Uterus (tissue), 2 donors: Measurements from ENCODE around the gene HOXD1.

ENCODE experiments used
- CTCF ChIP-seq, 4 experiments: fragments of 200-600 bp in 2 of 4; fragments of 450-650 bp in 2 of 4; sonication (generic) in 2 of 4; IDR thresholded peaks; one replicate each; pipeline ENCODE4 v1.5.1; 2016 to 2019; ENCODE audit warnings: antibody characterized with exemption in 4 of 4, mild to moderate bottlenecking in 2 of 4, moderate library complexity in 1 of 4
- POLR2A ChIP-seq, 2 donors: fragments of 450-650 bp; IDR thresholded peaks; one replicate each; pipeline ENCODE4 v1.6.1; 2016; ENCODE audit warnings: antibody characterized with exemption in 2 of 2, mild to moderate bottlenecking in 1 of 2, moderate library complexity in 1 of 2

DNA sequence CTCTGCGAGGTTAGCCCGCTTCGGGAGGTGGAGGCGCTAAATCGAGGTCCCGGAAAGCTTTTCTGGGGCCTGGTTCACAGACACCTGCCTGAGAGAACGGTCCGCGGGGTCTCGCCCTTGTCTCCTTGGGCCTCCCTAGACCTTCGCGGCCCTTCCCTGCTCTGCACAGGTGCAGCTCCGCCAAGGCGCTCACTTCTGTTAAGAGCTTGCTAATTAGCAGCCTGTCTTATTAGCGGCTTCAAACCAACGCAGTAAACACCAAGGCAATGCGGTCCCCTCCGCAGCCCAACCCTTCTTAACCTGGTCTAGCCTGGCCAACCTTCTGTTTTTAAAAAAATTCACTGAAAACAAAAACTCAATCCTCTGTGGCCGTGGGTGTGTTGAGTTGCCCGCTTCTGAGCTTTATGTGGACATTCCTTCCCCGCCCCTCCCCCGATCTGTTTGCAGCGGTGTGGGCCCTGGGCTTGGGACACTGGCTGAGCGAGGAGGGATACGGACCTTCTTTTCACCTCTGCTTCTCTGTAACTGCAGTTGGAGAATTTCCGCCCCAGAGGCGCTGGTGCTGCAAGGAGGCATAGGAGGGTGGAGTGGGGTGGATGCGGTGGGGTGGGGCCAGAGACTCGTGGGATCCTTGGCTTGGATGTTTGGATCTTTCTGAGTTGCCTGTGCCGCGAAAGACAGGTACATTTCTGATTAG, 40.5 kb upstream of the HOXD1 start:
- TF ChIP-seq CTCF (IDR thresholded peaks at IDR 0.05) (no peak), POLR2A (IDR thresholded peaks at IDR 0.05) (no peak)
